ENCODE data around the gene OR2L8.
"Not testable (repeated sequence)": the region's sequence is repeated elsewhere in the genome, so short reads cannot be mapped to it uniquely, and the experiment has no call there.

The OR2L8 gene

DNA sequence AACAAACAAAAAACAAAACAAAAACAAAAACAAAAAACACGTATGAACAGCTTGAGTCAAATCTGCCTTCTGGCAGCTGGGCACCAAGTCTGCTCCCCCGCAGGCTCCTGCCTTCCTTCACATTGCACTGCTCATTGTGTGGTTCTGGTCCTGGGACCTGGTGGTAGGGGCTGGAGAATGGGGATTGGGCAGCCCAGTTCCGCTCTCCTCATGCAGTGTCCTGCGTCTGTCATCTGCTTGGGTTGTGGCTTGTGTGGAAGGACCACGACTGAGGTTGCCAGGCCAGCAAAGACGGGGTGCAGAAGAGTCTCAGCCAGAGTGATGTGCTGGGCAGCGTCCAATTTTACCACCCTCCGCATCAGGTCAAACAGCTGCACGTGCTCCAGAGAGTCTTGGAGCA, 12.9 kb upstream of the OR2L8 start:
- Histone ChIP-seq H3K9me3 (ENCODE audit: control insufficient read depth, insufficient read depth, low read length) (peaks cover 6% of the 10 kb centered on the region; the same call in 1 of the 2 replicates), H3K27me3 (ENCODE audit: control insufficient read depth, low read length) (no peaks in the 10 kb centered on the region), H3K4me2 (ENCODE audit: low read length) (no peak overlapping the region), H3K36me3 (ENCODE audit: control insufficient read depth, low read length) (no peaks in the 10 kb centered on the region), H3K4me1 (ENCODE audit: control insufficient read depth, low read length) (no peaks in the 10 kb centered on the region; the same call in 1 of the 2 replicates), H4K20me1 (ENCODE audit: control insufficient read depth, insufficient read depth, low read depth, low read length) (no peaks in the 10 kb centered on the region), H3K9me2 (replicated peaks; ENCODE audit: control insufficient read depth, low read length) (no peaks in the 10 kb centered on the region), H3F3A (ENCODE audit: control insufficient read depth, insufficient read depth) (no peaks in the 10 kb centered on the region), H3K4me3 (ENCODE audit: low read length) (no peak overlapping the region), H3K79me2 (ENCODE audit: control insufficient read depth, low read length) (no peaks in the 10 kb centered on the region), H3K27ac (ENCODE audit: low read depth, low read length) (no peak overlapping the region)
- TF ChIP-seq EZH2phosphoT487 (IDR thresholded peaks at IDR 0.05; ENCODE audit: borderline replicate concordance, low read length), result no peak
- TF ChIP-seq, protein P1, sequence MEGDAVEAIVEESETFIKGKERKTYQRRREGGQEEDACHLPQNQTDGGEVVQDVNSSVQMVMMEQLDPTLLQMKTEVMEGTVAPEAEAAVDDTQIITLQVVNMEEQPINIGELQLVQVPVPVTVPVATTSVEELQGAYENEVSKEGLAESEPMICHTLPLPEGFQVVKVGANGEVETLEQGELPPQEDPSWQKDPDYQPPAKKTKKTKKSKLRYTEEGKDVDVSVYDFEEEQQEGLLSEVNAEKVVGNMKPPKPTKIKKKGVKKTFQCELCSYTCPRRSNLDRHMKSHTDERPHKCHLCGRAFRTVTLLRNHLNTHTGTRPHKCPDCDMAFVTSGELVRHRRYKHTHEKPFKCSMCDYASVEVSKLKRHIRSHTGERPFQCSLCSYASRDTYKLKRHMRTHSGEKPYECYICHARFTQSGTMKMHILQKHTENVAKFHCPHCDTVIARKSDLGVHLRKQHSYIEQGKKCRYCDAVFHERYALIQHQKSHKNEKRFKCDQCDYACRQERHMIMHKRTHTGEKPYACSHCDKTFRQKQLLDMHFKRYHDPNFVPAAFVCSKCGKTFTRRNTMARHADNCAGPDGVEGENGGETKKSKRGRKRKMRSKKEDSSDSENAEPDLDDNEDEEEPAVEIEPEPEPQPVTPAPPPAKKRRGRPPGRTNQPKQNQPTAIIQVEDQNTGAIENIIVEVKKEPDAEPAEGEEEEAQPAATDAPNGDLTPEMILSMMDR (IDR thresholded peaks at IDR 0.05; ENCODE audit: low read depth, low read length, poor library complexity, severe bottlenecking), result no peak

DNA sequence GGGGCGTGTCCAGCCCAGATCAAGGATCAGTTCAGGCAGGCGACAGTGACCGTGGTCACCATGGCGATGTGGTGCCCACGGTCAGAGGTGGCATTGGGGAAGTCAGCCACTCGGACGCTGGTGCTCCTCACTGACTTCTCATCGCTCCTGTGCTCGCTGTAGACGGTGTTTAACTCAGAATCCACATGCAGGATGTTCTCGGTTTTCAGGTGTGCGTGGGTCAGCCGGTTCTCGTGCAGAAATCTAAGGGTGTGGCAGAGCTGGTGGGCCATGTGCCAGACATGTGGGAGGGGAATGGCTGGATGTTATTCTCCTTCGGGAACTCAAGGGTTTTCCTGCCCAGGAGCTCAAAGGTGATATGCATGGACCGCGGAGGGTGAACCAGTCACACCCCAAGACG, 12.2 kb upstream of the OR2L8 start:
- no peaks in the 10 kb centered on the region for H3K79me2 ChIP-seq (ENCODE audit: control insufficient read depth, low read length)
- TF ChIP-seq, protein P1 (IDR thresholded peaks at IDR 0.05; ENCODE audit: low read depth, low read length, poor library complexity, severe bottlenecking), result no peak
- TF ChIP-seq EZH2phosphoT487 (IDR thresholded peaks at IDR 0.05; ENCODE audit: borderline replicate concordance, low read length), result no peak
- H3F3A ChIP-seq (ENCODE audit: control insufficient read depth, insufficient read depth), result no peaks in the 10 kb centered on the region
- no peaks in the 10 kb centered on the region for H4K20me1 ChIP-seq (ENCODE audit: control insufficient read depth, insufficient read depth, low read depth, low read length)
- H3K9me2 ChIP-seq (replicated peaks; ENCODE audit: control insufficient read depth, low read length), result no peaks in the 10 kb centered on the region
- H3K9me3 ChIP-seq (ENCODE audit: control insufficient read depth, insufficient read depth, low read length), result peaks cover 6% of the 10 kb centered on the region; the same call in 1 of the 2 replicates
- no peak overlapping the region for H3K27ac ChIP-seq (ENCODE audit: low read depth, low read length)
- H3K4me2 ChIP-seq (ENCODE audit: low read length), result no peak overlapping the region
- no peaks in the 10 kb centered on the region for H3K27me3 ChIP-seq (ENCODE audit: control insufficient read depth, low read length)
- H3K4me3 ChIP-seq (ENCODE audit: low read length), result no peak overlapping the region
- no peaks in the 10 kb centered on the region; the same call in 1 of the 2 replicates for H3K4me1 ChIP-seq (ENCODE audit: control insufficient read depth, low read length)
- H3K36me3 ChIP-seq (ENCODE audit: control insufficient read depth, low read length), result no peaks in the 10 kb centered on the region

DNA sequence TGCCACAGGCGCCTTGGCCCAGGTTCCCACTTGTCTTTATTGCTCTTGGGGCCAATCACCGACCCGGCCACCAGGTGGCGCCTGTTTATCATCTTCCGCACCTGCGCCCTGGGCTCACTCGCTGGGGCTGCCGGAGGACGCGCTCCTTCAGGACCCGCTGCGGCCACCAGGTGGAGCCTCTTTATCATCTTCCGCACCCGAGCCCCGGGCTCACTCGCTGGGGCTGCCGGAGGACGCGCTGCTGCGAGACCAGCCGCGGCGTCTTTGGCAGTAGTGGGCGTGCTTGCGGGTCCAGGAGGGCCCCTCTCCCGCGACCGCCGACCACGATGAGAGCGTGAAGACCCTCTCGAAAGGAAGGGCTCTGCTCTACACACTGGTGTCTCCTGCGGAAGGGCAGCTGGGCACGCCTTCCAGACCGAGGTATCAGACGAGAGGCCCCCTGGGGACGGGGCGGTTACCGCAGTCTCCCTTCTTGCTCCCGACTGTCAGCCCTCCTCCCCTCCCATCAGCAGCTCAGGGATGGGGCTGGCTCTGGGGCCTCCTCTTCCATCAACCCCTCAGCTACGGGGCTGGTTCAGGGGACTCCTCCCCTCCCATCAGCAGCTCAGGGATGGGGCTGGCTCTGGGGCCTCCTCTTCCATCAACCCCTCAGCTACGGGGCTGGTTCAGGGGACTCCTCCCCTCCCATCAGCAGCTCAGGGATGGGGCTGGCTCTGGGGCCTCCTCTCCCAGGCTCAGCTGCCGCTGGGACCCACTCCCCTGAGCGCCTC, 11.5 kb upstream of the OR2L8 start:
- not testable (repeated sequence) for H3K36me3 ChIP-seq (ENCODE audit: control insufficient read depth, low read length); H3K9me3 ChIP-seq (ENCODE audit: control insufficient read depth, insufficient read depth, low read length); H3K9me2 ChIP-seq (replicated peaks; ENCODE audit: control insufficient read depth, low read length); H3F3A ChIP-seq (ENCODE audit: control insufficient read depth, insufficient read depth); H3K4me1 ChIP-seq (ENCODE audit: control insufficient read depth, low read length); H3K27me3 ChIP-seq (ENCODE audit: control insufficient read depth, low read length); H3K79me2 ChIP-seq (ENCODE audit: control insufficient read depth, low read length); H3K27ac ChIP-seq (ENCODE audit: low read depth, low read length); H4K20me1 ChIP-seq (ENCODE audit: control insufficient read depth, insufficient read depth, low read depth, low read length)
- TF ChIP-seq, protein P1 (IDR thresholded peaks at IDR 0.05; ENCODE audit: low read depth, low read length, poor library complexity, severe bottlenecking), result peak; percentile 93
- H3K4me3 ChIP-seq (ENCODE audit: low read length), result peak overlapping the region; percentile 70
- peak overlapping the region; percentile 53 for H3K4me2 ChIP-seq (ENCODE audit: low read length)
